IPS-18a (cell line): Measurements from ENCODE around the gene TNK1.

Experiments used
- H3K27ac ChIP-seq: one replicate; pipeline ENCODE4 v1.5.1; 2013; ENCODE audit warnings: low read length
- H3K27me3 ChIP-seq: one replicate; pipeline ENCODE4 v1.6.1; 2013; ENCODE audit warnings: mild to moderate bottlenecking, low read length; ENCODE audit not compliant: control insufficient read depth, insufficient read depth
- H3K36me3 ChIP-seq: one replicate; pipeline ENCODE4 v1.6.1; 2013; ENCODE audit warnings: low read depth, low read length; ENCODE audit not compliant: control insufficient read depth
- H3K4me1 ChIP-seq: one replicate; pipeline ENCODE4 v1.6.1; 2013; ENCODE audit warnings: low read depth, low read length; ENCODE audit not compliant: control insufficient read depth
- H3K4me3 ChIP-seq: one replicate; pipeline ENCODE4 v1.5.1; 2013; ENCODE audit warnings: low read length
- H3K9ac ChIP-seq: one replicate; pipeline ENCODE4 v1.6.1; 2013; ENCODE audit warnings: mild to moderate bottlenecking, low read length, moderate library complexity
- H3K9me3 ChIP-seq: one replicate; pipeline ENCODE4 v1.6.1; 2013; ENCODE audit warnings: low read depth, low read length; ENCODE audit not compliant: control insufficient read depth

The TNK1 gene

GRCh38 chr17:7418472-7419152, 37.7 kb downstream of the TNK1 start:
- peaks cover 16% of the 10 kb centered on the region for H3K36me3 ChIP-seq
- H3K9ac ChIP-seq, result no peak overlapping the region

GRCh38 chr17:7419819-7420610, 39.1 kb downstream of the TNK1 start, which contains the start of gene SPEM1:
Gene SPEM1, plus strand, starts transcription at chr17:7420324. Its CDS starts 61 bp downstream, at chr17:7420385.
- Histone ChIP-seq H3K9me3 (no peaks in the 10 kb centered on the region), H3K4me1 (peaks cover 6% of the 10 kb centered on the region), H3K4me3 (no peak within 1 kb of the TSS), H3K36me3 (peaks cover 14% of the 10 kb centered on the region), H3K27ac (no peak within 1 kb of the TSS), H3K9ac (no peak within 1 kb of the TSS), H3K27me3 (no peaks in the 10 kb centered on the region)

More at GRCh38 chr17:7418472-7419152, 37.7 kb downstream of the TNK1 start:
- Histone ChIP-seq H3K4me1 (peaks cover 6% of the 10 kb centered on the region), H3K4me3 (no peak overlapping the region), H3K27ac (no peak overlapping the region), H3K9me3 (no peaks in the 10 kb centered on the region), H3K27me3 (no peaks in the 10 kb centered on the region)

GRCh38 chr17:7421186-7421585, 40.3 kb downstream of the TNK1 start:
- Histone ChIP-seq H3K4me3 (no peak overlapping the region), H3K27me3 (no peaks in the 10 kb centered on the region), H3K9ac (no peak overlapping the region), H3K9me3 (no peaks in the 10 kb centered on the region), H3K36me3 (peaks cover 5% of the 10 kb centered on the region), H3K4me1 (peaks cover 6% of the 10 kb centered on the region), H3K27ac (no peak overlapping the region)

GRCh38 chr17:7423679-7424078, 42.8 kb downstream of the TNK1 start:
- Histone ChIP-seq H3K9ac (no peak overlapping the region), H3K4me3 (no peak overlapping the region), H3K27ac (no peak overlapping the region), H3K4me1 (peaks cover 4% of the 10 kb centered on the region), H3K9me3 (no peaks in the 10 kb centered on the region), H3K36me3 (peaks cover under 1% of the 10 kb centered on the region), H3K27me3 (no peaks in the 10 kb centered on the region)

- no peak within 1 kb of the TSS for H3K9ac ChIP-seq
- no peaks in the 10 kb centered on the region for H3K9me3 ChIP-seq
- H3K27me3 ChIP-seq, result no peaks in the 10 kb centered on the region
- H3K27ac ChIP-seq, result no peak within 1 kb of the TSS
- H3K4me1 ChIP-seq, result no peaks in the 10 kb centered on the region
- no peak within 1 kb of the TSS for H3K4me3 ChIP-seq
- no peaks in the 10 kb centered on the region for H3K36me3 ChIP-seq
These were observed 44.4 kb downstream of the TNK1 start, which contains the start of gene SPEM2 for GRCh38 chr17:7425316-7425715. Gene SPEM2, plus strand, starts transcription at chr17:7425616. Its CDS starts 73 bp downstream, at chr17:7425689.

- Histone ChIP-seq H3K4me1 (no peaks in the 10 kb centered on the region), H3K9ac (no peak overlapping the region), H3K4me3 (no peak overlapping the region), H3K27me3 (no peaks in the 10 kb centered on the region), H3K27ac (no peak overlapping the region), H3K36me3 (no peaks in the 10 kb centered on the region), H3K9me3 (no peaks in the 10 kb centered on the region)
These were observed 44.9 kb downstream of the TNK1 start for GRCh38 chr17:7425756-7426155.

- no peaks in the 10 kb centered on the region for H3K27me3 ChIP-seq
- no peak overlapping the region for H3K27ac ChIP-seq
- no peaks in the 10 kb centered on the region for H3K36me3 ChIP-seq
- H3K9me3 ChIP-seq, result no peaks in the 10 kb centered on the region
- H3K4me3 ChIP-seq, result no peak overlapping the region
- no peak overlapping the region for H3K9ac ChIP-seq
- no peaks in the 10 kb centered on the region for H3K4me1 ChIP-seq
These were observed 45.4 kb downstream of the TNK1 start for GRCh38 chr17:7426203-7426863.

GRCh38 chr17:7426896-7427489, 46.1 kb downstream of the TNK1 start:
- Histone ChIP-seq H3K27me3 (no peaks in the 10 kb centered on the region), H3K36me3 (no peaks in the 10 kb centered on the region), H3K27ac (no peak overlapping the region), H3K4me3 (no peak overlapping the region), H3K9me3 (no peaks in the 10 kb centered on the region), H3K9ac (no peak overlapping the region), H3K4me1 (no peaks in the 10 kb centered on the region)

- H3K27me3 ChIP-seq, result no peaks in the 10 kb centered on the region
- no peak overlapping the region for H3K9ac ChIP-seq
- no peak overlapping the region for H3K27ac ChIP-seq
- no peaks in the 10 kb centered on the region for H3K4me1 ChIP-seq
- no peaks in the 10 kb centered on the region for H3K36me3 ChIP-seq
- no peak overlapping the region for H3K4me3 ChIP-seq
- no peaks in the 10 kb centered on the region for H3K9me3 ChIP-seq
These were observed 46.7 kb downstream of the TNK1 start for GRCh38 chr17:7427549-7427948.

GRCh38 chr17:7428557-7428956, 47.7 kb downstream of the TNK1 start, which contains the start of gene SPEM3:
Gene SPEM3, plus strand, starts transcription at chr17:7428857. Its CDS starts 46 bp downstream, at chr17:7428903.
- no peaks in the 10 kb centered on the region for H3K27me3 ChIP-seq
- no peaks in the 10 kb centered on the region for H3K36me3 ChIP-seq
- no peak within 1 kb of the TSS for H3K27ac ChIP-seq
- H3K4me3 ChIP-seq, result no peak within 1 kb of the TSS
- H3K4me1 ChIP-seq, result no peaks in the 10 kb centered on the region
- no peak within 1 kb of the TSS for H3K9ac ChIP-seq
- no peaks in the 10 kb centered on the region for H3K9me3 ChIP-seq

GRCh38 chr17:7429722-7430121, 48.8 kb downstream of the TNK1 start:
- H3K36me3 ChIP-seq, result no peaks in the 10 kb centered on the region
- H3K9me3 ChIP-seq, result no peaks in the 10 kb centered on the region
- H3K27ac ChIP-seq, result no peak overlapping the region
- H3K4me3 ChIP-seq, result no peak overlapping the region
- no peak overlapping the region for H3K9ac ChIP-seq
- no peaks in the 10 kb centered on the region for H3K4me1 ChIP-seq
- no peaks in the 10 kb centered on the region for H3K27me3 ChIP-seq
